GM21447 (cell line): ENCODE data around the gene CHRND.
"Not testable (repeated sequence)": the region's sequence is repeated elsewhere in the genome, so short reads cannot be mapped to it uniquely, and the experiment has no call there.

Source experiments
- ATAC-seq: cut with Tn5 transposase; IDR thresholded peaks from one replicate; pipeline ENCODE4 v1.9.1; 2021; ENCODE audit not compliant: unreplicated experiment

The CHRND gene

GRCh38 chr2:232524771-232525170, 1.2 kb upstream of the CHRND start:
- ATAC-seq = no peak

- no peak for ATAC-seq
Measured at GRCh38 chr2:232525199-232525598, 761 bp upstream of the CHRND start.

GRCh38 chr2:232526372-232526941, 497 bp downstream of the CHRND start:
- no peak for ATAC-seq

- no peak for ATAC-seq
Measured at GRCh38 chr2:232527905-232528470, 2.0 kb downstream of the CHRND start.

- ATAC-seq = no peak
Measured at GRCh38 chr2:232528746-232529460, 2.9 kb downstream of the CHRND start.

GRCh38 chr2:232529806-232530547, 4.0 kb downstream of the CHRND start:
- no peak for ATAC-seq

GRCh38 chr2:232530626-232531260, 4.8 kb downstream of the CHRND start:
- no peak for ATAC-seq

- ATAC-seq = no peak
Measured at GRCh38 chr2:232532419-232532818, 6.5 kb downstream of the CHRND start.

- not testable (repeated sequence) for ATAC-seq
Measured at GRCh38 chr2:232532821-232533220, 6.9 kb downstream of the CHRND start.

- ATAC-seq = no peak
Measured at GRCh38 chr2:232533944-232534710, 8.2 kb downstream of the CHRND start.

- no peak for ATAC-seq
Measured at GRCh38 chr2:232534940-232535651, 9.1 kb downstream of the CHRND start.

GRCh38 chr2:232535761-232536530, 10.0 kb downstream of the CHRND start:
- ATAC-seq = no peak

GRCh38 chr2:232537079-232537478, 11.1 kb downstream of the CHRND start:
- ATAC-seq = no peak

- ATAC-seq = no peak
Measured at GRCh38 chr2:232537499-232537898, 11.5 kb downstream of the CHRND start.

- no peak for ATAC-seq
Measured at GRCh38 chr2:232538671-232539070, 12.7 kb downstream of the CHRND start.

GRCh38 chr2:232539298-232540231, 13.6 kb downstream of the CHRND start, which contains the start of gene CHRNG:
CHRNG (plus strand) TSS chr2:232539692; CDS start chr2:232539748, 56 bp downstream.
- no peak for ATAC-seq

- no peak for ATAC-seq
Measured at GRCh38 chr2:232540441-232541041, 14.6 kb downstream of the CHRND start.
